HepG2 (cell line): ENCODE results near the gene TBCD.

ENCODE experiments used
- ATF7 ChIP-seq, 2 experiments: fragments of 450-650 bp in 1 of 2; sonication (generic) in 1 of 2; formaldehyde crosslinking in 1 of 2; IDR thresholded peaks; 2 replicates each; pipeline versions ENCODE4 v1.4.0 to v1.6.1; 2016 to 2020; ENCODE audit warnings: antibody characterized with exemption in 1 of 2, mild to moderate bottlenecking in 1 of 2, missing genetic modification reagents in 1 of 2
- CAMTA2 ChIP-seq: sonication (generic); formaldehyde crosslinking; IDR thresholded peaks from 2 replicates; pipeline ENCODE4 v1.4.0; 2020; ENCODE audit warnings: mild to moderate bottlenecking, missing genetic modification reagents, borderline replicate concordance
- KAT7 ChIP-seq: IDR thresholded peaks from 2 replicates; pipeline ENCODE4 v1.6.1; 2018; ENCODE audit warnings: borderline replicate concordance, missing compliant biosample characterization

GRCh38 chr17:82805823-82806222 lies 54.0 kb downstream of the TBCD start:
- TF ChIP-seq ATF7 (IDR thresholded peaks at IDR 0.05), result no peak
- no peak for TF ChIP-seq ATF7 (CRISPR knock-in tag; IDR thresholded peaks at IDR 0.05)
- no peak for TF ChIP-seq CAMTA2
- TF ChIP-seq KAT7 (CRISPR knock-in tag), result no peak
